ENCODE data around the gene SLC25A51.

The SLC25A51 gene

DNA sequence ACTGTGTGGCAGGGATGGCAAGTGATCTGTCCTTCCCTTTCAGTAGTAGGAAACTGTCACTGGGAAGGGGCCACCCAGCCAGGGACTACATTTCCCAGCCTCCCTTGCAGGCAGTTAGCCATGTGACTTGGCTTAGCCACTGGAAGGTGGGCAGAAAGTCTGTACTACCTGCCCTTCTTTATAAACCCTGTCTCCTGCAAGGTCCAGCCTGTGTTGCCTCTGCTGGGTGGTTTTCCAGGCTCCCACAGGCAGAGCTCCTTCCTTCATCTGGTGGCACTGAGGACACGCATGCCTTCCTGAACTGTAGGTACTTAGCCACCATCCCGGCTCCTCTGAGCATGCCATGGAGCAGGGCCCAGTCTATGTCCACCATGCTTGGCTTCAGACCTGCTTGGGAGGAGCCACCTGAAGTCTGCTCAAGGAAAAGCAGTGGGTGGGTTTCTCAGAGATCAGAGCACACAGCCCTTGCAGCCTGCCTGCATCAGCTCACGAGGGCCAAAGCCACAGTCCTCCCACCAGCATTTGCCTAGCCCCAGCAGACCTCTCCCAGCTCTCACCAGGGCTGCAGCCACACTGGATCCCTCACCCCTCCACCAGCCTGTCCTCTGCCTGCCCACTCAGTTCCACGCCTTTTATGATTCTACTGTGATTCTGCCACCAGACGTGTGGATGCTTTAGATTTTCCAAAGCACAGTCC, 16.7 kb upstream of the SLC25A51 start:
- Histone ChIP-seq H3K36me3 (ENCODE audit: control insufficient read depth in 5 of 5, insufficient read depth in 5 of 5, low read length in 5 of 5) (peaks cover 0 to 15% (median 3%) of the 10 kb centered on the region in 5 donors), H3K9ac (ENCODE audit: low read length in 5 of 5) (no peak overlapping the region), H3K9me3 (ENCODE audit: control insufficient read depth in 5 of 5, low read length in 5 of 5) (no peaks in the 10 kb centered on the region), H3K27ac (ENCODE audit: low read depth, low read length) (no peak overlapping the region), H3K4me3 (ENCODE audit: low read depth in 1 of 5, low read length in 5 of 5) (no peak overlapping the region), H3K4me1 (ENCODE audit: control insufficient read depth in 5 of 5, insufficient read depth in 5 of 5, low read length in 5 of 5) (peaks cover 0 to 29% (median 12%) of the 10 kb centered on the region in 5 donors), H3K27me3 (ENCODE audit: control insufficient read depth in 5 of 5, insufficient read depth in 4 of 5, low read length in 5 of 5) (no peaks in the 10 kb centered on the region)

DNA sequence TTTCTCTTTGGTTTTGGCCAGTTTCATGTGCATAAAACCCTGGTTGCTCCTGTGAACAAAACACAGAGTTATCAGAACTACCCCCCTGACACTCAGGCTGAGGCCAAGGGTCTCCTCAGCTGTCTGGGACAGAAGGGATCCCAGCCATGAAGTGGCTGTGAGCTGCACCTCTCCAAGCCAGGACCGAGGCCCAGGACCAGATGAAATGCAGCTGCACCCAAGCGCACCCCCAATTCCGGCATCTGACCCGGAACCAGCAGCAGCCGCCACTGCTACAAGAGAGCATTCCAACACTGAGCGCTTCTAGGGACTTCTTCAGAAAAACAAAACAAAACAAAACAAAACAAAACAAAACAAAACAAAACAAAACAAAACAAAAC, 16.0 kb upstream of the SLC25A51 start:
- H3K36me3 ChIP-seq (ENCODE audit: control insufficient read depth in 5 of 5, insufficient read depth in 5 of 5, low read length in 5 of 5) = peaks cover 0 to 15% (median 3%) of the 10 kb centered on the region in 5 donors
- H3K27ac ChIP-seq (ENCODE audit: low read depth, low read length) = no peak overlapping the region
- no peaks in the 10 kb centered on the region for H3K9me3 ChIP-seq (ENCODE audit: control insufficient read depth in 5 of 5, low read length in 5 of 5)
- peaks cover 0 to 36% (median 12%) of the 10 kb centered on the region in 5 donors for H3K4me1 ChIP-seq (ENCODE audit: control insufficient read depth in 5 of 5, insufficient read depth in 5 of 5, low read length in 5 of 5)
- no peak overlapping the region for H3K9ac ChIP-seq (ENCODE audit: low read length in 5 of 5)
- H3K4me3 ChIP-seq (ENCODE audit: low read depth in 1 of 5, low read length in 5 of 5) = no peak overlapping the region
- no peaks in the 10 kb centered on the region for H3K27me3 ChIP-seq (ENCODE audit: control insufficient read depth in 5 of 5, insufficient read depth in 4 of 5, low read length in 5 of 5)

DNA sequence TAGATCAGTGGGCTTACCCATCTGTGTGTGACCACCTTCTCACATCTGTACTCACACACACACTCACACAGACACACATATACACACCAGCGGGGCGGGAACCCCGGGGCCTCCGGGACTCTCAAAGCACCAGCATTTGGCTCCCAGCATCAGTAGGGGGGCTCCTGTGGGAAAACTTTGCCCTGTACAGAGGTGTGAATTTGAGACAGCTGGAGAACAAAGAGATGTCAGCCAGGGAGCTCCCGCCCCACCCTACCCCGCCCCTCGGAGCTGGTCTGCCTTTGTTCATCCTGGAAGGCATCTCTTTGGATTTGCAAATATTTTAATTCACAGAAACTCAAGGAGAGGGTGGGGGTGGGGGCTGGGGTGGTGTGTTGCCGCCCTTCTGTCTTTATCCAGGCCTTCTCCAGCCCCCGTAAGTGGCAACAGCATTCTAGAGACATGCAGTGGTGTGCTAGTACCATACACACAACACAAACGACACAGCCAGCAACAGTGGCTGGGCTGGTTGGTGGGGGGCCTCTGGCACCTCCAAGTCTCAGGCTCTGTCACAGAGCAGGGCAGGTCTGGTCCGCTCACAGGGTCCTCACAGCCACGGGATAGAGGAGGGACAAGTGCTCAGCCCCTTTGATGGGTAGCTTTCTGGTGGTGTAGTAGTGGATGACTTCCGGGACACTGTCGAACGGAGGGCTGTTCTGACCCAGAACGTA, 15.5 kb upstream of the SLC25A51 start:
- Histone ChIP-seq H3K27ac (ENCODE audit: low read depth, low read length) (no peak overlapping the region), H3K4me3 (ENCODE audit: low read depth in 1 of 5, low read length in 5 of 5) (no peak overlapping the region), H3K27me3 (ENCODE audit: control insufficient read depth in 5 of 5, insufficient read depth in 4 of 5, low read length in 5 of 5) (no peaks in the 10 kb centered on the region), H3K9me3 (ENCODE audit: control insufficient read depth in 5 of 5, low read length in 5 of 5) (no peaks in the 10 kb centered on the region), H3K9ac (ENCODE audit: low read length in 5 of 5) (no peak overlapping the region), H3K36me3 (ENCODE audit: control insufficient read depth in 5 of 5, insufficient read depth in 5 of 5, low read length in 5 of 5) (peaks cover 0 to 15% (median 3%) of the 10 kb centered on the region in 5 donors), H3K4me1 (ENCODE audit: control insufficient read depth in 5 of 5, insufficient read depth in 5 of 5, low read length in 5 of 5) (peaks cover 0 to 39% (median 12%) of the 10 kb centered on the region in 5 donors)

DNA sequence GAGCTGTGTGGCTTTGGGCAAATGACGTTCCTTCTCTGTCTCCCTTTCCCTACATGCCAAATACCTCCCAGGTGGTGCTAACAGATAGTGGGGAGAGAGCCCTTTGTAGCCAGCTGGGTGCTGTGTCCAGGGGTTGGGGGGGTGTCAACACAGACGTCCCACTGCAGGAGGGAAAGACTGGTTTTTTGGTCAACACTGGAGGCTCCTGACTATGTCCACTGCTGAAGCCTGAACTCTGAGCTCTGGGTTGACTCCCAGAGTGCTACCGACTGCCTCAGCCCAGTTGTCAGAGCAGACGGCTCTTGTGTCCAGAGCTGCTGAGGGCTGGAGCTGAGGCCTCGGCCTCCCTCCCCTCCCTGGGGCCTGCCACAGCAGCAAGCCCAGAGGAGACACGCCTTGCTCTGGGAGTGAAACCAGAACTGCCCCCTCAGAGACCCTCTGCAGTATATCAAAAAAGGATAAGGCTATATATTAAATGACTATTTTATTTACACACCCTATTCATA, 14.8 kb upstream of the SLC25A51 start:
- Histone ChIP-seq H3K4me1 (ENCODE audit: control insufficient read depth in 5 of 5, insufficient read depth in 5 of 5, low read length in 5 of 5) (peaks cover 0 to 45% (median 12%) of the 10 kb centered on the region in 5 donors), H3K27ac (ENCODE audit: low read depth, low read length) (no peak overlapping the region), H3K27me3 (ENCODE audit: control insufficient read depth in 5 of 5, insufficient read depth in 4 of 5, low read length in 5 of 5) (no peaks in the 10 kb centered on the region), H3K9ac (ENCODE audit: low read length in 5 of 5) (no peak overlapping the region), H3K9me3 (ENCODE audit: control insufficient read depth in 5 of 5, low read length in 5 of 5) (no peaks in the 10 kb centered on the region), H3K4me3 (ENCODE audit: low read depth in 1 of 5, low read length in 5 of 5) (no peak overlapping the region), H3K36me3 (ENCODE audit: control insufficient read depth in 5 of 5, insufficient read depth in 5 of 5, low read length in 5 of 5) (peaks cover 0 to 15% (median 3%) of the 10 kb centered on the region in 5 donors)

DNA sequence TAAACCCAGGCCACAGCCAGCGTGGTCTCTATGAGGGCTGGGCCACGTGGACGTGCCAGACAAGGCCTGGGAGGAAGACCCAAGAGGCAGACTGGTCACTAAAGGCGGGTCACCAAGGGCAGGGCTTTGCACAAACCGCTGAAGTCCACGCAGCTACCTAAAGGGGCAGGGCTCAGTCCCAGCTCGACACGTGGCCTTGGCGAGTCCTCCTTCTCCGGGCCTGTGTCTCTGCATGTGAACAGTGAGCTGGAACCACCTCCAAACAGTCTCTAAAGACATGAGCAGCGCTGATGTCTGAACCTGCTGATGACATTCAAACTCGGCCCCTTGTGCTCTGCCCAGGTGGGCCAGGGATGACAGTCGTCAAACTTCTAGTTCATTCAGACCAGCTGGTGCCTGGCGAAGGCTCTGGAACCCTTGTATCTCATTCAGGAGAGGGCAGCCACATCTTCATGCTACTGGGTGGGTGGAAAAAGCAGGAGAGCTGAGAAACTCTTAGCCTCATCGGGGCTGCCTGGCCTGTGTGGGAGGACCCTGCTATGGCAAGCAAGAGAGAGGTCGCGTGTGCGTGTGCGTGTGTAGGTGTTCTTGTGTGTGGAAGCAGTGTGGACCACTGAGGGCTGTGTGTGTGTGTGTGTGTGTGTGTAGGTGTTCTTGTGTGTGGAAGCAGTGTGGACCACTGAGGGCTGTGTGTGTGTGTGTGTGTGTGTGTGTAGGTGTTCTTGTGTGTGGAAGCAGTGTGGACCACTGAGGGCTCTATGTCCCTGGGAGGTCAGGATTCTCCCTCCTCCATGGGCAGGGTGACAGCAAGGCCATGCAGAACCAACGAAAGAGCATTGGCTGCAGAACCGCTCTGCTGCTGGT, 14.1 kb upstream of the SLC25A51 start:
- H3K9ac ChIP-seq (ENCODE audit: low read length in 5 of 5) = peak overlapping the region in 1 of 5 donors; percentile 30
- peak overlapping the region; percentile 65 for H3K27ac ChIP-seq (ENCODE audit: low read depth, low read length)
- peaks cover 0 to 15% (median 3%) of the 10 kb centered on the region in 5 donors for H3K36me3 ChIP-seq (ENCODE audit: control insufficient read depth in 5 of 5, insufficient read depth in 5 of 5, low read length in 5 of 5)
- H3K9me3 ChIP-seq (ENCODE audit: control insufficient read depth in 5 of 5, low read length in 5 of 5) = no peaks in the 10 kb centered on the region
- H3K4me3 ChIP-seq (ENCODE audit: low read depth in 1 of 5, low read length in 5 of 5) = no peak overlapping the region
- H3K27me3 ChIP-seq (ENCODE audit: control insufficient read depth in 5 of 5, insufficient read depth in 4 of 5, low read length in 5 of 5) = no peaks in the 10 kb centered on the region
- peaks cover 0 to 49% (median 12%) of the 10 kb centered on the region in 5 donors for H3K4me1 ChIP-seq (ENCODE audit: control insufficient read depth in 5 of 5, insufficient read depth in 5 of 5, low read length in 5 of 5)

GRCh38 chr9:37917313-37917731, 13.4 kb upstream of the SLC25A51 start:
- Histone ChIP-seq H3K9ac (ENCODE audit: low read length in 5 of 5) (peak overlapping the region in 1 of 5 donors; percentile 4), H3K27ac (ENCODE audit: low read depth, low read length) (peak overlapping the region; percentile 65), H3K27me3 (ENCODE audit: control insufficient read depth in 5 of 5, insufficient read depth in 4 of 5, low read length in 5 of 5) (no peaks in the 10 kb centered on the region), H3K4me3 (ENCODE audit: low read depth in 1 of 5, low read length in 5 of 5) (no peak overlapping the region), H3K36me3 (ENCODE audit: control insufficient read depth in 5 of 5, insufficient read depth in 5 of 5, low read length in 5 of 5) (peaks cover 0 to 15% (median 3%) of the 10 kb centered on the region in 5 donors), H3K4me1 (ENCODE audit: control insufficient read depth in 5 of 5, insufficient read depth in 5 of 5, low read length in 5 of 5) (peaks cover 0 to 49% (median 12%) of the 10 kb centered on the region in 5 donors), H3K9me3 (ENCODE audit: control insufficient read depth in 5 of 5, low read length in 5 of 5) (no peaks in the 10 kb centered on the region)

DNA sequence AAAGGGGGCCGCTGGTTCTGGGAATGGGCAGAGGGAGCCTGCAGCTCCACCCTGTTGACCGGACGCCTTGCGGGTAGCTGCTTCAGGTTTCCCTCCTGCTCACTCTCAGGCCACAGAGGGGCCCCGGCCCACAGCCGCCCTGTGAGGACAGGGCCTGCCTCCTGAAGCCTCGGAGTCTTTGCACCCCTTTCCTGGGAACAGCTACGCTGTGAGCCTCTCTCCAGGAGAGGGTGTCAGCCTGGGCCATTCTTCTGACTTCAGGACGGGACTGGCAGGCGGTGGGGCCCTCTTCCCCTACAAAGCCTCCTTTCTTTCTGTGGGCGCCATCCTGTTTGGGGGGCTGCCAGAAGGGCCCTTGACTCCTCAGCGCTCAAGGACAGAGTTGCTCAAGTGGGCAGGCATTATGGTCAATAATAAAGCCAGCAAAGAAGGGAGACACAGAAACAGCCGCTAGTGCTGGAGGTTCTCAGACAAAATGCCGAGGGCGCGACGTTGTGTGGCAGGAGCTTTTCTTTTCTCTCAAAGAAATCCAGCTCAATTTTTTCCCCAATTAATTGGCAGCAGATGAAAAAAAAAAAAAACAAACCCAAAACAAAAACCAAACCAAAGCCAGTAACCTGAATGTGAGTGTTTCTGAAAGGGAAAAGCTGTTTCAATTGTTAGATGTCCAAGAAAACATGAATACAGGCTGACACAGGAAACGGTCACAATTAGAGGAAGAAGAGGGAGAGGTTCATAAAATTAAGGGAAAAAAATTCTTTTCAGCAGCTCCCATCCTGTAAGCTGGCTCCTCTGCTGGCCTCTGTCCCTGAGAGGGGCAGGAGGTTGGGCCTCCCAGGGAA, 12.8 kb upstream of the SLC25A51 start:
- H3K4me3 ChIP-seq (ENCODE audit: low read depth in 1 of 5, low read length in 5 of 5) = no peak overlapping the region
- H3K4me1 ChIP-seq (ENCODE audit: control insufficient read depth in 5 of 5, insufficient read depth in 5 of 5, low read length in 5 of 5) = peaks cover 0 to 49% (median 8%) of the 10 kb centered on the region in 5 donors
- H3K36me3 ChIP-seq (ENCODE audit: control insufficient read depth in 5 of 5, insufficient read depth in 5 of 5, low read length in 5 of 5) = peaks cover 0 to 15% (median 3%) of the 10 kb centered on the region in 5 donors
- no peaks in the 10 kb centered on the region for H3K27me3 ChIP-seq (ENCODE audit: control insufficient read depth in 5 of 5, insufficient read depth in 4 of 5, low read length in 5 of 5)
- peak overlapping the region in 1 of 5 donors; percentile 4 for H3K9ac ChIP-seq (ENCODE audit: low read length in 5 of 5)
- H3K9me3 ChIP-seq (ENCODE audit: control insufficient read depth in 5 of 5, low read length in 5 of 5) = no peaks in the 10 kb centered on the region
- H3K27ac ChIP-seq (ENCODE audit: low read depth, low read length) = peak overlapping the region; percentile 65

DNA sequence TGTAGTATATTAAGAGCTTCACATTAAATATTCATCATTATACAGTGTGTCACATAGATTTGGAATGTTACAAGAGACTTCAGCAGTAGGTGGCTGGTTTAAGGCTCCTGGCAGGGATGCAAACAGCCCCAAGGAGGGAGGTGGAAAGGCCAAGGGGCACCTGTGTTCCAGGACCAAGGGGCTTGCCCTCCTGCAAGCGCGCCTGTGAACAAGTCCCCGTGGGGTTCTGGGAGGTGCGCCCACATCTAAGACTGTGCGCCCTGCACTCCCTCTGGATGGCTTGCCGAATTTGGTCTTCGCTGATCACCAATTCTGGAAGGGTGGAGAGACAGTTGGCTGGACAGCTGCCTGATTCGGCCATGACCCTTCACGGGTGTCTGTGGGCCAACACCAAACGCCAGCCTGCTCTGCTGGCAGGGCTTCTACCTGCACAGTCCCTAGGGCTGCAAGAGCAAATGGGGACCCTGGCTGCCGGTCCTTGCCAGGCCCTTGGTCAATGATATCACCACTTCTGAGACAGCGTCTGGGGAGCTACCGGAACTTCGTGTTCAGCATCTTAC, 12.1 kb upstream of the SLC25A51 start:
- peak overlapping the region; percentile 65 for H3K27ac ChIP-seq (ENCODE audit: low read depth, low read length)
- no peaks in the 10 kb centered on the region for H3K9me3 ChIP-seq (ENCODE audit: control insufficient read depth in 5 of 5, low read length in 5 of 5)
- no peak overlapping the region for H3K9ac ChIP-seq (ENCODE audit: low read length in 5 of 5)
- H3K4me3 ChIP-seq (ENCODE audit: low read depth in 1 of 5, low read length in 5 of 5) = no peak overlapping the region
- H3K27me3 ChIP-seq (ENCODE audit: control insufficient read depth in 5 of 5, insufficient read depth in 4 of 5, low read length in 5 of 5) = no peaks in the 10 kb centered on the region
- peaks cover 0 to 15% (median 3%) of the 10 kb centered on the region in 5 donors for H3K36me3 ChIP-seq (ENCODE audit: control insufficient read depth in 5 of 5, insufficient read depth in 5 of 5, low read length in 5 of 5)
- H3K4me1 ChIP-seq (ENCODE audit: control insufficient read depth in 5 of 5, insufficient read depth in 5 of 5, low read length in 5 of 5) = peaks cover 0 to 53% (median 7%) of the 10 kb centered on the region in 5 donors
